Measurements from ENCODE around the gene ZNF468. TPM values are rescaled to one million over a fixed set of nuclear protein-coding genes. Genes with fewer than 3 reads are reported as not detected.
"Not testable (repeated sequence)": the region's sequence is repeated elsewhere in the genome, so short reads cannot be mapped to it uniquely, and the experiment has no call there.

ZNF468 gene
- total RNA-seq, 4 donors from 2014 or later, result 10.1 to 26.9 (median 17.1) TPM

GRCh38 chr19:52821204-52821960 is 36.0 kb downstream of the ZNF468 start, which contains the start of gene ZNF28:
TSS of gene ZNF28 (minus strand) at chr19:52821633. CDS start at chr19:52817958, 3,675 bp downstream.
- H3K27me3 ChIP-seq; H3K4me1 ChIP-seq; in situ Hi-C loops (cut with MboI; ENCODE audit: low pct_ligation_motif_present in 1 of 4, low pct_unique_long_range_greater_than_20kb in 1 of 4, low sequenced_read_pairs in 3 of 4); H3K9me3 ChIP-seq; intact Hi-C loops (cut with DNase I; ENCODE audit: low total_unique reads): not testable (repeated sequence)
- Histone ChIP-seq H3K36me3 (peaks cover 0 to 10% (median 2%) of the 10 kb centered on the region in 4 donors), H3K27ac (peak within 1 kb of the TSS; percentile 57 to 85 (median 83)), H3K4me3 (peak within 1 kb of the TSS; percentile 59 to 94 (median 68))
- DNase-seq, result peak; percentile 80
- WGBS, 2 donors (ENCODE audit: low coverage in 1 of 2), result 0 to 1% methylated on average over 5 to 33 of the region's 44 CpGs
- TF ChIP-seq POLR2A (IDR thresholded peaks at IDR 0.05) (peak; percentile 53), POLR2AphosphoS5 (IDR thresholded peaks at IDR 0.05) (peak in 2 of 3 donors; percentile 12 to 23)

DNA sequence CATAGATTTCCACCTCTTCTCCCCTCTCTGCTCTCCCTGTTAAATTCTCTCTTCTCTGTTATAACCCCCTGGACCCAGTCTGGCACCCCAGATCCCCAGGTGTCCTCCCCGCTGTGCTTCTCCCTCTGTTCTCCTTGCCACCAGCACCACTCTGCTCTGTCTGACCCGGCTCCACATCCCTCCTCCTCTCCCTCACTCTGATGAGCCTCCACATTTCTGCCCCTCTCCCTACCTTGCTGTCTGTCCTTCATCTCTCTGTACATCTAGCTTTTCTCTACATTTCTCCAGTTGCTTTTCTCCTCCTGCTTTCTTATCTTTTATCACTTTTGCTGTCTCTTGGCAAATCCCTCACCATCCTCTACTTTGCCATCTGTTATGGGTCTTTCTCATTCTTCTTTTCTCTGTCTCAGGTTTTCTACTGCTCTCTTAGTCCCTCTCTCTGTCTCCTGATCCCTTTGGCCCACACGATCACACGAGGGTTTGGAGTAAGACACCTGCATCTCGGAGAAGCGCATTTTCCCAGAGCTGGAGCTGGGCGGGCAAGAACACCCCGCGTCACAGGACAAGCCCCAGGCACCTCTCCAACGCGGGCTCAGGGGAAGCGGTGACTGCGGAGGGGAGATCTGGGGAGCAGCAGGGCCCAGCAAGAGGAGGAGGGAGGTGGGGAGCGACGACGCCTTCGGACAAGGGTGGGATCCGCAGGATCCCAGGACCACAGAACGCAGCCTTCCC is 36.8 kb downstream of the ZNF468 start:
- H3K27ac ChIP-seq, result peak overlapping the region; percentile 57 to 85 (median 83)
- peak; percentile 35 for DNase-seq
- H3K4me1 ChIP-seq; in situ Hi-C loops (cut with MboI; ENCODE audit: low pct_ligation_motif_present in 1 of 4, low pct_unique_long_range_greater_than_20kb in 1 of 4, low sequenced_read_pairs in 3 of 4); intact Hi-C loops (cut with DNase I; ENCODE audit: low total_unique reads); H3K9me3 ChIP-seq; H3K27me3 ChIP-seq: not testable (repeated sequence)
- peaks cover 0 to 16% (median 4%) of the 10 kb centered on the region in 4 donors for H3K36me3 ChIP-seq
- peak overlapping the region; percentile 59 to 94 (median 68) for H3K4me3 ChIP-seq
- WGBS, 2 donors (ENCODE audit: low coverage in 1 of 2), result 0 to 9% methylated on average over 2 to 19 of the region's 19 CpGs

DNA sequence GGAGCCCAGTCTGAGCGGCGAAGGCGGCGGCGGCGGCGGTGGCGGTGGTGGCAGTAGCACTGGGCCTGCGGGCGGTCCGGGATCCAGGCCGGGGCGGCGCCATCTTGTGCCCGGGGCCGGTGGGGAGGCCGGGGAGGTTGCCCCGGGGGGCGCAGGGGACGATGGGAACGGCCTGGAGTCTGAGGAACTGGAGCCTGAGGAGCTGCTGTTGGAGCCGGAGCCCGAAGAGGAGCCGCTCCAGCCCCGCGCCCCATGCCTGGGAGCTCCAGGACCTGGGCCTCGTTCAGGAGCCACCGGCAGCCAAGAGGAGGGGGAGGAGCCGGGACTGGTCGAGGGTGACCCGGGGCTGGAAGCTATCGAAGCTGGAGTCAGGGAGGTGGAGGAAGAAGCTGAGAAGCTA is 47.6 kb downstream of the ZNF468 start:
- Histone ChIP-seq H3K9me3 (peaks cover 14 to 39% of the 10 kb centered on the region in 2 donors), H3K4me1 (no peaks in the 10 kb centered on the region), H3K4me3 (no peak overlapping the region), H3K27me3 (no peaks in the 10 kb centered on the region), H3K36me3 (peaks cover 0 to 54% (median 20%) of the 10 kb centered on the region in 4 donors), H3K27ac (no peak overlapping the region)
- WGBS, 2 donors (ENCODE audit: low coverage in 1 of 2), result 83 to 97% methylated on average over 5 to 32 of the region's 32 CpGs
- TF ChIP-seq POLR2A (IDR thresholded peaks at IDR 0.05) (no peak), EP300 (IDR thresholded peaks at IDR 0.05; ENCODE audit: low read depth) (no peak), CTCF (IDR thresholded peaks at IDR 0.05) (no peak), POLR2AphosphoS5 (IDR thresholded peaks at IDR 0.05) (no peak)
- in situ Hi-C loops (cut with MboI; ENCODE audit: low pct_ligation_motif_present in 1 of 4, low pct_unique_long_range_greater_than_20kb in 1 of 4, low sequenced_read_pairs in 3 of 4), result no loop called here
- no peak for DNase-seq
- intact Hi-C loops (cut with DNase I; ENCODE audit: low total_unique reads), result no loop called here

GRCh38 chr19:52799950-52800640 is 57.3 kb downstream of the ZNF468 start:
- H3K27ac ChIP-seq; in situ Hi-C loops (cut with MboI; ENCODE audit: low pct_ligation_motif_present in 1 of 4, low pct_unique_long_range_greater_than_20kb in 1 of 4, low sequenced_read_pairs in 3 of 4); H3K4me3 ChIP-seq; H3K4me1 ChIP-seq; intact Hi-C loops (cut with DNase I; ENCODE audit: low total_unique reads); H3K27me3 ChIP-seq; DNase-seq: not testable (repeated sequence)
- 97 to 98% methylated on average over 5 to 9 of the region's 9 CpGs for WGBS, 2 donors (ENCODE audit: low coverage in 1 of 2)
- Histone ChIP-seq H3K9me3 (peaks cover 77 to 78% of the 10 kb centered on the region in 2 donors), H3K36me3 (peaks cover 0 to 53% (median 25%) of the 10 kb centered on the region in 4 donors)

DNA sequence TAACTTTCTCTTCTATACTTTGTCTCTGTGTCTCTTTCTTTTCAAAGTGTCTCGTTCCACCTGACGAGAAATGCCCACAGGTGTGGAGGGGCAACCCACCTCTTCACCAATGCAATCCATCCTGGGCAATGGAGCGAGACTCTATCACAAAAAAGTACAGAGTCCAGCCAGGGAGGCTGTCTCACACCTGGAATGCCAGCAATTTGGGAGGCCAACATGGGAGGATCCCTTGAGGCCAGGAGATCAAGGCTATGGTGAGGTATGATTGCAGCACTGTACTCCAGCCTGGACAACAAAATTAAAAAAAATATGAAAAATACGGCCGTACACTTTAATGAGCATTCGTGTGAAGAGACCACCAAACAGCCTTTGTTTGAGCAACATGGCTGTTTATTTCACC is 68.0 kb downstream of the ZNF468 start:
- peaks cover 3 to 16% (median 7%) of the 10 kb centered on the region in 4 donors for H3K4me1 ChIP-seq
- no peak for DNase-seq
- no peaks in the 10 kb centered on the region for H3K27me3 ChIP-seq
- TF ChIP-seq CTCF (IDR thresholded peaks at IDR 0.05), result no peak
- no peak for TF ChIP-seq POLR2AphosphoS5 (IDR thresholded peaks at IDR 0.05)
- TF ChIP-seq POLR2A (IDR thresholded peaks at IDR 0.05), result no peak
- no peak for TF ChIP-seq EP300 (IDR thresholded peaks at IDR 0.05; ENCODE audit: low read depth)
- intact Hi-C loops (cut with DNase I; ENCODE audit: low total_unique reads) (no loop called here), in situ Hi-C loops (cut with MboI; ENCODE audit: low pct_ligation_motif_present in 1 of 4, low pct_unique_long_range_greater_than_20kb in 1 of 4, low sequenced_read_pairs in 3 of 4) (no loop called here)
- H3K27ac ChIP-seq, result no peak overlapping the region
- H3K36me3 ChIP-seq, result no peaks in the 10 kb centered on the region
- WGBS, 2 donors (ENCODE audit: low coverage in 1 of 2), result 94 to 100% methylated on average over 3 to 6 of the region's 6 CpGs
- H3K9me3 ChIP-seq, result no peaks in the 10 kb centered on the region
- no peak overlapping the region for H3K4me3 ChIP-seq

Small RNAs within 50 kb of the gene (small RNA-seq; reads per million reads assigned to genes)
- 0.35 to 0.98 (median 0.51) reads per million in 4 donors for gene ZNF320

Other genes with a start within 250 kb of the ZNF468 start
- gene ZNF83, start 219.3 kb downstream of the ZNF468 start, total RNA-seq, result 10 to 100 TPM; 13.3 to 55.6 (median 26.7) TPM
- 10 to 100 TPM in 3 of 4 donors, 1 to 10 TPM in 1; 8.2 to 45.0 (median 15.0) TPM for gene ZNF611, start 122.6 kb downstream of the ZNF468 start, total RNA-seq
- gene ZNF600, start 70.8 kb downstream of the ZNF468 start, total RNA-seq, result 10 to 100 TPM in 3 of 4 donors, 1 to 10 TPM in 1; 5.2 to 95.4 (median 27.2) TPM
- 10 to 100 TPM in 3 of 4 donors, under 1 TPM in 1; 0.75 to 21.2 (median 13.0) TPM for gene ZNF28, start 36.0 kb downstream of the ZNF468 start, total RNA-seq
- 10 to 100 TPM in 2 of 4 donors, 1 to 10 TPM in 2; 2.8 to 23.1 (median 11.5) TPM for gene ZNF320, start 40.0 kb upstream of the ZNF468 start, total RNA-seq
- gene ZNF888, start 65.8 kb upstream of the ZNF468 start, total RNA-seq, result 10 to 100 TPM in 3 of 4 donors, 1 to 10 TPM in 1; 3.4 to 12.6 (median 11.8) TPM
- 100 to 1,000 TPM in 1 of 4 donors, 10 to 100 TPM in 2, 1 to 10 TPM in 1; 6.0 to 150 (median 13.9) TPM for gene ZNF816, start 105.3 kb upstream of the ZNF468 start, total RNA-seq
- gene ERVV-1, start 156.3 kb upstream of the ZNF468 start, total RNA-seq, result not detected
- not detected for gene ERVV-2, start 187.1 kb upstream of the ZNF468 start, total RNA-seq
- gene ZNF160, start 245.8 kb upstream of the ZNF468 start, total RNA-seq, result 10 to 100 TPM; 23.9 to 47.0 (median 33.6) TPM